Tibial nerve (tissue), 3 donors: ENCODE data around the gene HSDL2.

Experiments
- EP300 ChIP-seq, 2 donors: sonication (generic); formaldehyde crosslinking; IDR thresholded peaks; one replicate each; pipeline ENCODE4 v1.6.1; 2017; ENCODE audit warnings: antibody characterized with exemption in 2 of 2, mild to moderate bottlenecking in 1 of 2
- POLR2A ChIP-seq, 2 donors: fragments of 450-650 bp; IDR thresholded peaks; one replicate each; pipeline ENCODE4 v1.6.1; 2017; ENCODE audit warnings: antibody characterized with exemption in 2 of 2, mild to moderate bottlenecking in 2 of 2, moderate library complexity in 2 of 2

DNA sequence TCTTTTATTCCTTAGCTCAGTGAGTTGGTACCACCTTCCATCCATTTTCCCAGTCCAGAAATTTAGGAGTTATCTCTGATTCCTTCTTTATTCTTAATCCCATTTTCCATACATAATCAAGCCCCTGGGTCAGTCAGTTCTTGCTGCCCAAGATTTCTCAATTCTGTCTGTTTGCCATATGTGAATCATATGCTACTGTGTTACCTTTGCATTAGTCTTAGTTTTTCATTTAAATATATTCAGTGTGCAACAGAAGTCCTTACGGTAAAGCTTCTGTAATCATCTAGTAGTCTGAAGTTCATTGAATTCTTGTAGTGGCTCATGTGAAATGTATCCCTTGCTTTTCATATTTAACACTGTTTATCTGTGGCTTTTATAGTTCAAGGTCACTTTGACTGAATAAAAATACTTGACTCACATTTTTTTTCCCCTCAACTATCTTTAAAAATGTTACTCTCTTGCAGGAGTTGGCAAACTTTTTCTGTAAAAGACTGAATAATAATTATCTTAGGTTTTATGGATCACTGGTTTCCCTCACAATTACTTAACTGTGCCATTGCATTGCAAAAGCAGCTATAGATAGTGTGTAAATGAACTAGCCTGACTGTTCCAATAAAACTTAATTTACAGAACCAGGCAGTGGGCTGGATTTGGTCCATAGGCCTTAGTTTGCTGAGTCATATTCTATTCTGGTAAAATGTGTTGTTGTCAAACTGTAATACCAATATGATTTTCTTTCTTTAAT, 113.7 kb downstream of the HSDL2 start:
- TF ChIP-seq EP300 (IDR thresholded peaks at IDR 0.05) (no peak), POLR2A (IDR thresholded peaks at IDR 0.05) (no peak)
